NCI-H460 (cell line): ENCODE results near the gene HAAO. TPM values are rescaled to one million over a fixed set of nuclear protein-coding genes. Genes with fewer than 3 reads are reported as not detected.

Source experiments
- DNase-seq: peaks from one replicate; pipeline ENCODE4 v3.0.0-alpha.2; 2016; ENCODE audit warnings: low read depth; ENCODE audit errors: extremely low read depth
- total RNA-seq: library from RNA; depleted of rRNA; stranded (reverse); fragments of >200 nt; shearing (Covaris generic); gene quantifications from 2 replicates; pipeline ENCODE4 v1.2.3, GENCODE V29; 2014

The HAAO gene
- total RNA-seq, 1 experiment from 2014 or later: not detected

DNA sequence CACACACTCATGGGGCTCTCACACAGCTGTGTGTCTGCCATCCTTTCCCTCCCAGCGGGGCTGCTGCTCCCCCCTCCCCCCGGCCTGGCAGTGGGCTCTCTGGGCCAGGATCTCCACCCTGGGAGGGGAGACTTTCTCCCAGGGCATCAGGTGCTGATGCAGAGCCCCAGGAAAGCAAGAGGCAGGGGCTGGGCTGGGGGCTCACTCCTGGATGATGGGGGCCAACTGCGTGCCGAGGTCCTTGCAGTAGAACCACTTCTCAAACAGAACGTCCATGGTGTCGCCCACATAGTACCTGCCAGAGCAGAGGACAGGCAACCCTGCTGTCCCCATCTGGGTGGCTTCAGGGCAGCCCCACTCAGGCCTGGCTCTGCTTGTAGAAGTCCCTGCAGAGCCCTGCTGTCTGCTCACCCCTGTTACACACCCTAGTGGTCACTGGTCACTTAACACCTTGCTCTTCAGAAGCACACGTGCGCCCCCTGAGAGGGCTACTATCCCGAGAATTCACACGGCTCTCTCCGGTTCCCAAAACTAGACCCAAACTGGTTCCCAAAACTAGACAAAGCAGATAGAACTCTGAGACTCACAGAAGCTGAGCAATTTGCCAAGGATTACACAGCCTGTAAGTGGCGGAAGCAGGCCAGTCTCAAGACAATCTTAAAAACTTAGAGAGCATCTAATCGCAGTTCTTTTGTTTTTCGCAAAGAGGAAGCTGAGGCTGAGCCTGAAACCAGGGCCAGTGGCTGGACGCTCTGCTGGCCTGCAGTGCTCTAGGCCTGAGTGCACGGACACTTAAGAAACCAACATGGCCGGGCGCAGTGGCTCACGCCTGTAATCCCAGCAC lies 21.9 kb downstream of the HAAO start:
- DNase-seq: peak; percentile 34

GRCh38 chr2:42769583-42770287 lies 22.6 kb downstream of the HAAO start:
- no peak for DNase-seq

- no peak for DNase-seq
Observed at GRCh38 chr2:42768706-42769256, 23.6 kb downstream of the HAAO start.

DNA sequence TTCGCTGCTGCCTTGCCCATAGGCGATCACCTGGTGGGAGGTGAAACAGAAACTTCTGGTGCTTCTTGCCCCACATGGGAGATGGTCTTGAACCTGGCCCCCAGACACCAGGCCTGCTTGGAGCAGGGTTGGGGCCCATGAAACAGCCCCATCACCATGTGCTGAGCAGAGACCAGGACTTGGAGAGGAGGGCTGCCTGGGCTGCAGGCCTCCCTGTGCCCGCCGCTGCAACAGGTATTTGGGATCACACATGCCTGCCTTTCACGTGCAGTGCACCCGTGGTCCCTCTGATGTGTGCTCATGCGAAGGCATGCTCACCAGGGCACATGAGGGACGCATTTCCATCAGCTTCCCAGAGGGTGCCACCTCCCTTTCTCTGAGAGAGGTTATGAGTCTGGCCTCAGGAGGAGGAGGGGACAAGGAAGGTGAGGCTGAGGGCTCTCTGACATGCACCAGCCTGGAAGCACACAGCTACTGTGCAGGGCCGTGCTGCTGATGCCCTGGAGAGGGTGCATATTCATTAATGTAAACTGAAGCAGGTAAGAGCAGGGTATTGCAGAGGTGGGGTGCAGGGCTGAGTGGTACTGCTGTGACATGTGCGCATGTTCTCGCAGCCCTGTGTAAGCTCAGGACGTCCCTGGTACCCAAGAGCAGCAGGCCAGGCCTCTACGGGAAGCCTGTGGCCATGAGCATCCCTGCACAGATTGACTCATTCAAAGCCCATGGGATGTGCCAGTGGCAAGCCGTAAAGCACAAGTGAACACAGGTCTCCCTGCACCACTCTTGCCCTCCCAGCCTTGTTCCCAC lies 24.3 kb downstream of the HAAO start:
- no peak for DNase-seq

GRCh38 chr2:42767080-42767898 lies 25.1 kb downstream of the HAAO start:
- no peak for DNase-seq

GRCh38 chr2:42765686-42766085 lies 26.7 kb downstream of the HAAO start:
- DNase-seq: no peak

GRCh38 chr2:42764901-42765300 lies 27.5 kb downstream of the HAAO start:
- DNase-seq: no peak

DNA sequence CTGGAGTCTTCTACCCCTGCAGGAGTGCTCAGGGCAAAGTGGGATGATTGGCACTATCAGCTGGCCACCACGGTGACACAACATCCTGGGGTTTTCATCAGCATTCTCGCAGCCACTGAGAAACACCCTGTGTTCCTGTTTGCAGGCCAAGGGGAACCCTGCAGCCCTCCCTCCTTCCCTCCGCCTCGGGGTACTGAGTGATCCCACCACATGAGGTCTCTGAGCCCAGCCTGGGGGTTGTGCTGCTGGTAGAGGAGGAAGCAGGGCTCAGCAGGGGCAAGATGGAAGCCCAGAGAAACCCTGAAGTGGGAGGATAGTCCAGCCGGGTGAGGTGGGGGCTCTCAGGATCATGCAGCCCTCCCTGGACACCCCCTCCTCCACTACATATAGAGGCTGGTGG lies 28.3 kb downstream of the HAAO start, which contains the start of gene OXER1:
Gene OXER1 (minus strand): TSS at position 40 of the 400 bp plus-strand sequence. CDS start 73 bp downstream, outside the sequence.
- no peak for DNase-seq

DNA sequence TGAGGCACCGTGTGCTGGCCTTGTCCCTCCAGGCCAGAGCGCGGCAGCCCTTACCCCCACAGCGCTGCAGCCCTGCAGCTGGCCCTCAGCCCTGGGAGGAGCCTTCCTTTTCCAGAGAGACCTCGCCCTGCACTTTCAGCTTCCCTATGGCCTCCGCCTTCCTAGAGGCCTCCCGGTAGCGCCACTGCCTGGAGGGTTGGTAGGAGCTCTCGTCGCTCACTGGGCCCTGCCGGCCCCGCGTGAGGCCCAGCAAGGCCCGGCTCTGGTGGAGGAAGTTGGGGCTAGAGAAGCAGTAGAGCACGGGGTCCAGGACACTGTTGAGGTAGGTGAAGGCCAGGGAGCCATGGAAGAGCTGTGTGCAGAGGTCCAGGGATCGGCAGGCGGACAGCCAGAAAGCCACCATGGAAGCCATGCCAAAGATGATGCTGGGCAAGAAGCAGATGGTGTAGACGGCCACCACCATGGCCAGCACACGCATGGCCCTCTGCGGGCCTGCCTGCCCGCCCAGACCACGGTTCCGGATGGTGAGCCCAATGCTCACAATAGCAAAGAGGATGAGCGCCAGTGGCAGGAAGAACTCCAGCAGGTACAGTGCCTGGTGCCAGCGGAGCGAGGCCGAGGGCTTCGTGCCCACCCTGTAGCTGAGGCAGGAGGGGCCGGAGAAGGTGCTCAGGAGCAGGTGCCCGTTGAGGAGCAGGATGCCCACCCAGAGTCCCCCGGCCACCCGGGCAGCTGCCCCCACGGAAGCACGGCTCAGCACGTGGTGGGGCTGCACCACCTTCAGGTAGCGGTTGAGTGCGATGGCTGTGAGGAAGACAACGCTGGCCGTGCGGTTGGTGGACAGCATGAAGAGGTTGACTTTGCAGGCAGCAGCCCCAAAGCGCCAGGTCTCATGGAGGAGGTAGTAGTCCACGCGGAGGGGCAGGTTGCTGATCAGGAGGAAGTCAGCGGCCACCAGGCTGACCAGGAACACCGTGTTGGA lies 29.3 kb downstream of the HAAO start:
- DNase-seq: no peak

DNA sequence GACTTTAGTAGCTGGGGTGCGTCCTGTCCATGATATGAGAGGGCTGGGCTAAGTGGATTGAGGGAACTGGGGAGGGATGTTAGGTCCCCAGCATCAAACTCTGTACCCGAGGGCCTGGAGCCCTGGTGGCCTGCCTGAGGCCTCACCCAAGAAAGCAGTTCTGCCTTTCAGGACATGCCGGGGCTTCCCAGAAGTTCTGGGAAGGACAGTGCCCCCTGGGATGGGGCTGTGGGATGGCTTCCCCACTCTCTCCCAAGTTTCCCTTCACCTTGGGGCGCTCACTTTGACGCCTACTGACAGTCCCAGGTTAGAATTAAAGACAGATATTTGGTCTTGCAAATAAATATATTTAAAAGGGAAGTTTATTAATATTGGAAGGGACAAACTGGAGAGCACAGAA lies 30.2 kb downstream of the HAAO start:
- no peak for DNase-seq

DNA sequence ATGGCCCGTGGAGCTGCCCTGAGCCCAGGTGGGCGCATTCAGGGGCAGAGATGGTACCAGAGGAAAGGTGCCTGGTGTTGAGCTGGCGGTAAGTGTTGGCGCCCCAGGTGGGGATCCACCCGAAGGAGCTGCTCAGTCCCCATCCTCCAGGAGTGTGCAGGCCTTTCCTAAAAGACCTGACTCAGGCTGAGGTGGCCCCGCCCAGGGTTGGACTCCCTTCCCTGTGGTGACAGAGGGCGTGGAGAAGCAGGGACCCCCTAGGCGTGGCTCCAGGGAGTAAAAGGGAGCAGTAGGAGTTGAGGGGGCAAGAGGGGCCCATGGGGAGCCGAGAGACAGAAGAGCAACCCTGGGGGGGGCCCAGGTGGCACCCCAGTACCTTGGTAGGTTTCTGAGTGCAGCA lies 30.8 kb downstream of the HAAO start:
- DNase-seq: no peak

DNA sequence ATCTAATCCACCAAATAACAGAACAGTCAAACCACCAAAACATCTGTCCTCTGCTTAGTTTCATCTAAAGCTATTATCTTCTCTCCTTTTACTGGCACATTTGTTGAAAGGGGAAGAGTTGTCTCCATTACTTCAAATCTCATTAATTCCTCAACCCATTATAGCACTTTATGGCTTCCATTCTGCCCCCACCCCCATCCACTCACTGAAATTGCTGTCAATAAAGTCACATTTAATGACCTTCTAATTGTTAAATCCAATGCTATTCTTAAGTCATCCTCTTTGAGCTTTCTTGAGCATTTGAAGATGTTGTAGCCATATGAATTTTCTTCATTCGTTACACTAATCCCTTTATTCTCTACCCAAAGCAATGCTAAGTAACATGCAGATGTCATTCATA lies 33.6 kb downstream of the HAAO start:
- DNase-seq: no peak

- no peak for DNase-seq
Observed at GRCh38 chr2:42757981-42758740, 34.2 kb downstream of the HAAO start.

GRCh38 chr2:42756966-42757513 lies 35.3 kb downstream of the HAAO start:
- no peak for DNase-seq

DNA sequence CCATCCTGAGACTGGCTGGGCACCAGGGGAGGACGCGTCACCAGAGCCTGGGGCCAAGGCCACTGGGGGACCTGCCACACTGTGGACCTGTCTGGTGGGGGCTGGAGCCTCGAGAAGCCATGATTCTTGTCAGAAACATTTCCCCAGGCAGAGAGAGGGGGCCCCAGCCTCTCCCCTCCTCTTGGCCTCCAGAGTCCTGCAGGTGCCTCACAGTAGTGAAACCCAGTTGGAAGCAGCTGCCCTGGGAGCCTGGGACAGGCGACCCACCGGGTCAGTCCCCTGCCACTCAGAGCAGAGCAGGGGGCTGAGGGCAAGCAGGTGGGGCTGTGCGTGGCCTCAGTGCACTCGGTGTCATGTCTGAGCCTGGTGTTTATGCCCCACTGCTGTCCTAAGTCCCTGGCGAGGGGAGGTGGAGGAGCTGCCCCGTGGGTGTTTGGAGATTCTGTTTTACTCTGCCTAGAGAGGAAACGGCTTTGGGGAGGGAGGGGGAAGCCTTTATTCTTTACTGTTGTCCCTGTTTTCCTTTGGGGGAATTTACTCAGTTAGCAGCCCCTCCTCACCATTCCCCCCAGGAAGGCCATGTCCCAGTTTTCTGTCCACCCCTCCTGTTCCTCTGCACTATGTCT lies 36.1 kb downstream of the HAAO start:
- DNase-seq: no peak

DNA sequence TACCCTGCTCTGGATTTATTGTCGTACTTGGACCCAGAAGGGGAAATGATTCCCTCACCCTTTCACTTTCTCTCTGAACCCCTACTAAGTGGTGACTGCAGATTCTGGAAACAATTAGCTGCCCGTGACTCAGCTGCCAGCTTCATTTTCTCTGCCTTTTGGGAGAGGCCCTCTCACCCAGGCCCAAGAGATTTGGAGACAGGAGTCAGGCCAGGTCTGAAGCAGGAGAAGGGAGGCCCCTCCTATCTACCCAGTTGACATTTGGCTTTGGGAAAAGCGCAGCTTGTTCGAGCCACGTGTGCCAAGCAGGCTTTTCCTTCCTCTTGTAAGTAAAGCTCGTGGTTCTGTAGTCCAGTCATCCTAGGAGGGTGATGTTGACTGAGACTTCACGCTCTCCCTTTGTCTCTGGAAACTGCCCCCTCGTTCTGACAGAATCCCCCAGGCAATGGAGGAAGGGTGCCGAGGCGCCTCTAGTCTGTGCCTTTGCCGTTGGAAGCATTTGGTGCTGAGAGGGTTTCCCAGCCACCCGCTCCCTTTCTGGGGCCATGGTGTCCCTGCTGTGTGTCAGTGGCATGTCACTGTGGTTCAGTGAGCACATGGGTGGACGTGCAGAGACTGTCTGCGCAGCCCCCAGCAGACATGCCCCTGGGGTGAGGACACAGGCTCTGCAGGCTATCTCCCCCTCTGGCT lies 37.0 kb downstream of the HAAO start:
- no peak for DNase-seq

- DNase-seq: no peak
Observed at GRCh38 chr2:42754776-42755140, 37.6 kb downstream of the HAAO start.
